Hepatocyte (in vitro differentiated cells): ENCODE data around the gene TM9SF2. TPM values are rescaled to one million over a fixed set of nuclear protein-coding genes. Genes with fewer than 3 reads are reported as not detected.

ENCODE experiments used
- DNase-seq: peaks from one replicate; pipeline ENCODE4 v3.0.0-alpha.2; 2016; ENCODE audit warnings: low spot score
- H2AFZ ChIP-seq: fragments of 200-600 bp; sonication (generic); 2 replicates; pipeline ENCODE4 v1.6.0; 2016; ENCODE audit warnings: antibody characterized with exemption, mild to moderate bottlenecking
- H3K27ac ChIP-seq: fragments of 200-600 bp; sonication (generic); 2 replicates; pipeline ENCODE4 v1.5.1; 2016; ENCODE audit warnings: mild to moderate bottlenecking
- H3K27me3 ChIP-seq: fragments of 200-600 bp; sonication (generic); 2 replicates; pipeline ENCODE4 v1.6.1; 2016
- H3K36me3 ChIP-seq: fragments of 200-600 bp; sonication (generic); replicated peaks from 2 replicates; pipeline ENCODE4 v1.5.1; 2016; ENCODE audit warnings: low read depth; ENCODE audit not compliant: insufficient read depth
- H3K4me1 ChIP-seq: fragments of 200-600 bp; sonication (generic); 2 replicates; pipeline ENCODE4 v1.5.1; 2016; ENCODE audit warnings: mild to moderate bottlenecking, moderate library complexity; ENCODE audit not compliant: insufficient read depth
- H3K4me2 ChIP-seq: fragments of 200-600 bp; sonication (generic); 2 replicates; pipeline ENCODE4 v1.6.0; 2016
- H3K4me3 ChIP-seq: fragments of 200-600 bp; sonication (generic); 2 replicates; pipeline ENCODE4 v1.5.1; 2016; ENCODE audit warnings: mild to moderate bottlenecking
- H3K79me2 ChIP-seq: fragments of 200-600 bp; sonication (generic); 2 replicates; pipeline ENCODE4 v1.6.0; 2017; ENCODE audit warnings: mild to moderate bottlenecking
- H3K9me2 ChIP-seq: fragments of 200-600 bp; sonication (generic); replicated peaks from 2 replicates; pipeline ENCODE4 v1.6.0; 2017; ENCODE audit warnings: mild to moderate bottlenecking; ENCODE audit not compliant: insufficient read depth
- H3K9me3 ChIP-seq: fragments of 200-600 bp; sonication (generic); 2 replicates; pipeline ENCODE4 v1.5.1; 2016; ENCODE audit warnings: low read depth, mild to moderate bottlenecking
- H4K20me1 ChIP-seq: fragments of 200-600 bp; sonication (generic); 2 replicates; pipeline ENCODE4 v1.6.0; 2016; ENCODE audit warnings: mild to moderate bottlenecking; ENCODE audit not compliant: insufficient read depth, poor library complexity, severe bottlenecking
- EZH2 ChIP-seq: fragments of 200-600 bp; sonication (generic); IDR thresholded peaks from 2 replicates; pipeline ENCODE4 v1.6.1; 2016; ENCODE audit warnings: antibody characterized with exemption, mild to moderate bottlenecking, borderline replicate concordance
- EZH2phosphoT487 ChIP-seq: fragments of 200-600 bp; sonication (generic); IDR thresholded peaks from one replicate; pipeline ENCODE4 v1.6.1; 2018; ENCODE audit warnings: antibody characterized with exemption, mild to moderate bottlenecking, low read depth, moderate library complexity; ENCODE audit not compliant: unreplicated experiment, severe bottlenecking
- WGBS: methylation state at CpG from one replicate; pipeline ENCODE4 v1.1.6; 2016; ENCODE audit warnings: low lambda C conversion rate; ENCODE audit errors: missing lambda C conversion rate; 5-methylcytosine and 5-hydroxymethylcytosine counted together
- polyA plus RNA-seq: library from polyadenylated mRNA; unstranded; fragments of >200 nt; fragmentation: Nextera tagmentation; extraction: Ambion mirVana; gene quantifications from 2 replicates; pipeline ENCODE4 v1.2.1, GENCODE V29; 2016
- total RNA-seq: library from RNA; depleted of rRNA; stranded (reverse); fragments of >200 nt; gene quantifications from 2 replicates; pipeline ENCODE4 v1.2.3, GENCODE V29; 2014
- TF ChIP-seq, protein P1 (sequence below): fragments of 200-600 bp; sonication (generic); IDR thresholded peaks from 2 replicates; pipeline ENCODE4 v1.5.1; 2016; ENCODE audit warnings: antibody characterized with exemption, mild to moderate bottlenecking; ENCODE audit not compliant: poor library complexity

The TM9SF2 gene
- total and polyA plus RNA-seq, 2 experiments from 2014 or later, result 184 to 280 TPM

DNA sequence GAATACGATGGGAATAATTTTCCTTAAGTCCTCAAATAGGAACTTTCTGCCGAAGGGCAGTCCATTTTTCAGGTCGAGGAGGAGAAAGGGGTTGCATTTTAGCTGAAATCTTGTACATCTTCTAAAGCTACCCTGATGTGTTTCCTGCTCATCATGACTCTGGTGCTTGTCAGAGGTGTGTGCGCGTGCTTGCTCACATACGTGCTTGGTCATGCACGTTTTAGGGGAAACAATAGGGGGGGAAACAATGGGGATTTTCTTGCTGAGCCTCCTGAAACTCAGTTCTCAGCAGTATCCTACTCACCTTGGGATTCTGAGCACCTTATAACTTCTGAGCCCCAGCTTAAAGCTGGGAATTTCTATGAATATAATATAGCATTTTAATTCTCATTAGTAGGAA, 44.7 kb downstream of the TM9SF2 start:
- Histone ChIP-seq H3K27me3 (no peaks in the 10 kb centered on the region), H2AFZ (no peak overlapping the region), H3K4me2 (no peak overlapping the region), H3K79me2 (no peaks in the 10 kb centered on the region), H3K4me3 (no peak overlapping the region), H3K36me3 (no peaks in the 10 kb centered on the region), H4K20me1 (no peaks in the 10 kb centered on the region), H3K27ac (no peak overlapping the region), H3K4me1 (no peaks in the 10 kb centered on the region), H3K9me3 (no peaks in the 10 kb centered on the region), H3K9me2 (no peaks in the 10 kb centered on the region)
- TF ChIP-seq EZH2 (no peak), EZH2phosphoT487 (no peak)
- TF ChIP-seq, protein P1, sequence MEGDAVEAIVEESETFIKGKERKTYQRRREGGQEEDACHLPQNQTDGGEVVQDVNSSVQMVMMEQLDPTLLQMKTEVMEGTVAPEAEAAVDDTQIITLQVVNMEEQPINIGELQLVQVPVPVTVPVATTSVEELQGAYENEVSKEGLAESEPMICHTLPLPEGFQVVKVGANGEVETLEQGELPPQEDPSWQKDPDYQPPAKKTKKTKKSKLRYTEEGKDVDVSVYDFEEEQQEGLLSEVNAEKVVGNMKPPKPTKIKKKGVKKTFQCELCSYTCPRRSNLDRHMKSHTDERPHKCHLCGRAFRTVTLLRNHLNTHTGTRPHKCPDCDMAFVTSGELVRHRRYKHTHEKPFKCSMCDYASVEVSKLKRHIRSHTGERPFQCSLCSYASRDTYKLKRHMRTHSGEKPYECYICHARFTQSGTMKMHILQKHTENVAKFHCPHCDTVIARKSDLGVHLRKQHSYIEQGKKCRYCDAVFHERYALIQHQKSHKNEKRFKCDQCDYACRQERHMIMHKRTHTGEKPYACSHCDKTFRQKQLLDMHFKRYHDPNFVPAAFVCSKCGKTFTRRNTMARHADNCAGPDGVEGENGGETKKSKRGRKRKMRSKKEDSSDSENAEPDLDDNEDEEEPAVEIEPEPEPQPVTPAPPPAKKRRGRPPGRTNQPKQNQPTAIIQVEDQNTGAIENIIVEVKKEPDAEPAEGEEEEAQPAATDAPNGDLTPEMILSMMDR, result no peak
- 96% methylated on average over 7 of the region's 7 CpGs for WGBS
- no peak for DNase-seq

DNA sequence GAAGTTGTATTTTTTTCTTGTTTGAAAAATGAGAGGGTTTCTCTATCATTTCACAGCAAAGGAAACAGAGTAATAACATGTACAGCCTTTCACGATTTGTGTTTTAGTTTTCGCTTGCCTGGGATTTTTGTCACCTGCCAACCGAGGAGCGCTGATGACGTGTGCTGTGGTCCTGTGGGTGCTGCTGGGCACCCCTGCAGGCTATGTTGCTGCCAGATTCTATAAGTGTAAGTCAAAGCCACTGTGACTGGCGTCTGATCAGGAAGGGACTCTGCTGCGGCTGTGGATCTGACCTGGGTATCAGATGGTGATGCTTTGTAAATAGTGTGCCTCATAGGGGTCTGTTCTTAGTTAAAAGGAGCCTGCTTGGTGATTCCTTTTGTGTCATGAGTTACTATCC, 45.6 kb downstream of the TM9SF2 start:
- Histone ChIP-seq H4K20me1 (no peaks in the 10 kb centered on the region), H3K9me3 (no peaks in the 10 kb centered on the region), H3K4me1 (no peaks in the 10 kb centered on the region), H2AFZ (no peak overlapping the region), H3K36me3 (no peaks in the 10 kb centered on the region), H3K27me3 (no peaks in the 10 kb centered on the region), H3K4me2 (no peak overlapping the region), H3K27ac (no peak overlapping the region), H3K4me3 (no peak overlapping the region), H3K79me2 (no peaks in the 10 kb centered on the region), H3K9me2 (no peaks in the 10 kb centered on the region)
- no peak for DNase-seq
- 98% methylated on average over 7 of the region's 7 CpGs for WGBS
- TF ChIP-seq, protein P1, result no peak
- TF ChIP-seq EZH2 (no peak), EZH2phosphoT487 (no peak)

- WGBS, result 96% methylated on average over 4 of the region's 4 CpGs
- no peak for DNase-seq
- Histone ChIP-seq H2AFZ (no peak overlapping the region), H3K9me3 (no peaks in the 10 kb centered on the region), H3K27ac (no peak overlapping the region), H3K4me1 (no peaks in the 10 kb centered on the region), H3K36me3 (no peaks in the 10 kb centered on the region), H3K9me2 (no peaks in the 10 kb centered on the region), H3K4me3 (no peak overlapping the region), H3K27me3 (no peaks in the 10 kb centered on the region), H3K79me2 (no peaks in the 10 kb centered on the region), H3K4me2 (no peak overlapping the region), H4K20me1 (no peaks in the 10 kb centered on the region)
- TF ChIP-seq EZH2 (no peak), EZH2phosphoT487 (no peak)
- TF ChIP-seq, protein P1, result no peak
These were observed 47.2 kb downstream of the TM9SF2 start for GRCh38 chr13:99548448-99548847.

DNA sequence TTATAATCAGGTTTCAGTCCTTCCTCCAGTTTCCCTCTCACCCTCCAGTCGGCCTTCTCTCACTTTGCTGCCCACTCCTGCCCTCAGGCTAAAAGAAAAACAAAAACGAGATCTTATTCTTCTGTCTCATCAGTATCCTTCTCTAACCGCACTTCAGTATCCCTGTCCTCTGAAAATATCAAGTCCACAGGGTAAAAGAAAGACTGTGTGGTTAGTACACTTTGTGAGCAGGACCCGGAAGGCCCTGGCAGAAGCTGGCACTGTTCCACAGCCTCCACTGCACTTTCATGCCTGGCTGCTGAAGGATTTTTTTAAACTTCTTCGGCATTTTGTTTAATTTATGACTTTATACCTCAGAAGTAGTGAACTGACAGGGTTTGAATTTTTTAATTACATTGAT, 51.8 kb downstream of the TM9SF2 start:
- no peaks in the 10 kb centered on the region for H3K27me3 ChIP-seq
- TF ChIP-seq EZH2phosphoT487 (no peak), EZH2 (no peak)
- TF ChIP-seq, protein P1, result no peak
- no peak overlapping the region for H3K4me2 ChIP-seq
- H3K4me1 ChIP-seq, result no peaks in the 10 kb centered on the region
- no peaks in the 10 kb centered on the region for H4K20me1 ChIP-seq
- WGBS, result 88% methylated on average over 5 of the region's 5 CpGs
- H3K4me3 ChIP-seq, result no peak overlapping the region
- no peak overlapping the region for H2AFZ ChIP-seq
- peaks cover 2% of the 10 kb centered on the region for H3K79me2 ChIP-seq
- no peak for DNase-seq
- H3K27ac ChIP-seq, result no peak overlapping the region
- H3K9me2 ChIP-seq, result no peaks in the 10 kb centered on the region
- peaks cover 4% of the 10 kb centered on the region for H3K36me3 ChIP-seq
- H3K9me3 ChIP-seq, result no peaks in the 10 kb centered on the region
